Measurements from ENCODE around the gene KIAA1549. TPM values are rescaled to one million over a fixed set of nuclear protein-coding genes. Genes with fewer than 3 reads are reported as not detected.
"Not testable (repeated sequence)": the region's sequence is repeated elsewhere in the genome, so short reads cannot be mapped to it uniquely, and the experiment has no call there.

Gene KIAA1549
- polyA plus RNA-seq (2011; rRNA removed) (2.5 TPM in 2 replicates), polyA minus RNA-seq (2011; rRNA and poly(A)+ RNA removed) (4.0 and 5.7 TPM in 2 replicates)

DNA sequence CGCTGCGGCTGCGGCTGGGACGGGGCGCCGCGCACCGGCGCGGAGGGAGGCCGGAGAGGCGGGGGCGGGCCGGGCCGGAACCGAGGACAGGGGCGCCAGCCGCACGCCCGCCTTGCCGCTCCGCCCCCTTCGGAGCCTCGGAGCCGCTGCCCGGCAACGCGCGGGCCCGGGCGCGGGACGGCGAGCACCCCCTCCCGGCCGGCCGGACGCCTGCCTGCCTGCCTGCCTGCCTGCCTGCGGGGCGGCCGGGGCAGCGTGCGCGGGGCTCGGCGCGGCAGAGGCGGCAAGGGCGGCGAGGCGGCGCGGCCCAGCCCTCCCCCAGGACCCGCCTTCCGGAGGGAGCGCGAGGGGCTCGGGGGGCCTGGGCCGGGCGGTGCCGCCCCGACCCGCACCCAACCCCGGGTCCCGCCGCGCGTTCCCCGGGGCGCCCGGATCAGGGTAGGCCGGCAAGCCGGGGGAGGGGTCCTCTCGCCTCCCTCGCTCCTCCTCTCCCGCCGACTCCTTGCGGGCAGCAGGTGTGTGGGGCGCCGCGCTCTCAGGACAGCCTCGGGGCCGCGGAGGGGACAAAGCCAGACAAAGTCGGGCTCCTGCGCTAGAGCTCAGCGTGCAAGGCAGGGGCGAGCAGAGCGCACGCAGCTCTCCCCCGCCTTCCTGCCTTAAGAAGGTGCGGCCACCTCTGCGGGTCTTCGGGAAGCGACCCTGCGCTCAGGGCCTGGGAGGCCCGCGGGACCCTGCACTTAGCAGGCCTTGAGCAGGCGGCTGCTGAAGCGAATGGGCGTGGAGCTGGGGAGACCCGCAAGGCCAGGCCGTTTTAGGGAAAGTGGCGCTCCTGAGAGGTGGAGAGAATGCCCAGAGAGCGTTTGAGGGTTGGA, at the start of gene KIAA1549:
Gene KIAA1549 (minus strand): TSS at position 58 of the 872 bp plus-strand sequence. CDS start 120 bp downstream, outside the sequence.
- H3K4me3 ChIP-seq (ENCODE audit: low read depth, low read length): peak within 1 kb of the TSS; percentile 66
- DNase-seq (ENCODE audit: low read depth): no peak
- TF ChIP-seq CTCF (IDR thresholded peaks at IDR 0.05; ENCODE audit: insufficient read depth, low read depth, low read length): no peak
- H3K27me3 ChIP-seq (ENCODE audit: control insufficient read depth, insufficient read depth, low read length): no peaks in the 10 kb centered on the region
- H3K36me3 ChIP-seq (ENCODE audit: control insufficient read depth, insufficient read depth, low read length): no peaks in the 10 kb centered on the region
- ChIA-PET CTCF (interaction anchor here (0.6 to 2.1 kb wide), 9 partner anchors 13 to 108 kb away, joined by 3 to 7 read pairs (median 5); no protein-coding TSS in a partner anchor), POLR2A (no interaction called here)

GRCh38 chr7:139029353-139029752, 48.2 kb upstream of the KIAA1549 start:
- no peak overlapping the region for H3K4me3 ChIP-seq (ENCODE audit: low read depth, low read length)
- no peaks in the 10 kb centered on the region for H3K27me3 ChIP-seq (ENCODE audit: control insufficient read depth, insufficient read depth, low read length)
- POLR2A ChIA-PET: no interaction called here
- CTCF ChIA-PET: interaction anchor here (1.2 kb wide), 1 partner anchor 46 kb away, joined by 4 read pairs; no protein-coding TSS in a partner anchor
- TF ChIP-seq CTCF (IDR thresholded peaks at IDR 0.05; ENCODE audit: insufficient read depth, low read depth, low read length): no peak
- DNase-seq (ENCODE audit: low read depth): no peak
- peaks cover 21% of the 10 kb centered on the region for H3K36me3 ChIP-seq (ENCODE audit: control insufficient read depth, insufficient read depth, low read length)

- no peak for TF ChIP-seq CTCF (IDR thresholded peaks at IDR 0.05; ENCODE audit: insufficient read depth, low read depth, low read length)
- CTCF ChIA-PET: interaction anchor here (0.6 to 1.3 kb wide), 3 partner anchors 9 to 374 kb away, joined by 4 to 5 read pairs (median 4); no protein-coding TSS in a partner anchor
- peaks cover 19% of the 10 kb centered on the region for H3K36me3 ChIP-seq (ENCODE audit: control insufficient read depth, insufficient read depth, low read length)
These were observed 45.4 kb upstream of the KIAA1549 start for GRCh38 chr7:139026551-139026950.

DNA sequence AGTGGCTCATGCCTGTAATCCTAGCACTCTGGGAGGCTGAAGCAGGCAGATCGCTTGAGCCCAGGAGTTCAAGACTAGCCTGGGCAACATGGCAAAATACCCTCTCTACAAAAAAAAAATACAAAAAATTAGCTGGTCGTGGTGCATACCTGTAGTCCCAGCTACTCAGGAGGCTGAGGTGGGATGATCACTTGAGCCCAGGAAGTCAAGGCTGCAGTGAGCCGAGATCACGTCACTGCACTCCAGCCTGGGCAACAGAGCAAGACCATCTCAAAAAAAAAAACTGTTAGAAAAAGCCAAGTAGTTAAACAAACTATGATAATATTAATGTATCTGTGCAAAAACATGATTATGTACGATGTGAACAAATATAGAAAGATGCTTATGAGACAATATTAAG, 44.7 kb upstream of the KIAA1549 start:
- H3K27me3 ChIP-seq (ENCODE audit: control insufficient read depth, insufficient read depth, low read length); DNase-seq (ENCODE audit: low read depth); H3K4me3 ChIP-seq (ENCODE audit: low read depth, low read length): not testable (repeated sequence)
- ChIA-PET CTCF (interaction anchor here (0.6 to 1.3 kb wide), 4 partner anchors 9 to 375 kb away, joined by 4 to 5 read pairs (median 4); no protein-coding TSS in a partner anchor), POLR2A (interaction anchor here (1.0 kb wide), 1 partner anchor 34 kb away, joined by 3 read pairs; no protein-coding TSS in a partner anchor)
- H3K36me3 ChIP-seq (ENCODE audit: control insufficient read depth, insufficient read depth, low read length): peaks cover 16% of the 10 kb centered on the region

More at GRCh38 chr7:139026551-139026950, 45.4 kb upstream of the KIAA1549 start:
- no peaks in the 10 kb centered on the region for H3K27me3 ChIP-seq (ENCODE audit: control insufficient read depth, insufficient read depth, low read length)
- POLR2A ChIA-PET: interaction anchor here (1.0 kb wide), 1 partner anchor 35 kb away, joined by 3 read pairs; no protein-coding TSS in a partner anchor
- no peak for DNase-seq (ENCODE audit: low read depth)
- no peak overlapping the region for H3K4me3 ChIP-seq (ENCODE audit: low read depth, low read length)

GRCh38 chr7:139023076-139023475, 41.9 kb upstream of the KIAA1549 start:
- DNase-seq (ENCODE audit: low read depth): no peak
- peaks cover 10% of the 10 kb centered on the region for H3K36me3 ChIP-seq (ENCODE audit: control insufficient read depth, insufficient read depth, low read length)
- POLR2A ChIA-PET: interaction anchor here (0.7 kb wide), 1 partner anchor 208 kb away, joined by 3 read pairs; the partner anchor contains the start of gene UBN2
- H3K27me3 ChIP-seq (ENCODE audit: control insufficient read depth, insufficient read depth, low read length): no peaks in the 10 kb centered on the region
- H3K4me3 ChIP-seq (ENCODE audit: low read depth, low read length): no peak overlapping the region
- CTCF ChIA-PET: interaction anchor here (1.6 kb wide), 1 partner anchor 137 kb away, joined by 4 read pairs; no protein-coding TSS in a partner anchor
- TF ChIP-seq CTCF (IDR thresholded peaks at IDR 0.05; ENCODE audit: insufficient read depth, low read depth, low read length): no peak
